HG02884 (cell line): Measurements from ENCODE around the gene SHANK1.

Source experiments
- ATAC-seq: cut with Tn5 transposase; IDR thresholded peaks from one replicate; pipeline ENCODE4 v1.9.1; 2021; ENCODE audit warnings: mild to moderate bottlenecking, moderate library complexity; ENCODE audit not compliant: unreplicated experiment

The SHANK1 gene

GRCh38 chr19:50713556-50714236 lies 5.9 kb downstream of the SHANK1 start:
- ATAC-seq: no peak

- ATAC-seq: no peak
Measured at GRCh38 chr19:50712833-50713232, 6.8 kb downstream of the SHANK1 start.

GRCh38 chr19:50711805-50712204 lies 7.8 kb downstream of the SHANK1 start:
- ATAC-seq: no peak

- no peak for ATAC-seq
Measured at GRCh38 chr19:50711196-50711595, 8.4 kb downstream of the SHANK1 start.

GRCh38 chr19:50710612-50711011 lies 9.0 kb downstream of the SHANK1 start:
- ATAC-seq: no peak

- ATAC-seq: no peak
Measured at GRCh38 chr19:50710094-50710493, 9.5 kb downstream of the SHANK1 start.

GRCh38 chr19:50708179-50708879 lies 11.3 kb downstream of the SHANK1 start:
- no peak for ATAC-seq

GRCh38 chr19:50706387-50706786 lies 13.2 kb downstream of the SHANK1 start:
- no peak for ATAC-seq

GRCh38 chr19:50705422-50706019 lies 14.1 kb downstream of the SHANK1 start:
- ATAC-seq: no peak

- no peak for ATAC-seq
Measured at GRCh38 chr19:50703915-50704796, 15.4 kb downstream of the SHANK1 start.

- no peak for ATAC-seq
Measured at GRCh38 chr19:50702871-50703829, 16.5 kb downstream of the SHANK1 start.

GRCh38 chr19:50702158-50702870 lies 17.3 kb downstream of the SHANK1 start:
- no peak for ATAC-seq

GRCh38 chr19:50701367-50701985 lies 18.1 kb downstream of the SHANK1 start:
- no peak for ATAC-seq

GRCh38 chr19:50697414-50698124 lies 22.0 kb downstream of the SHANK1 start:
- no peak for ATAC-seq

- ATAC-seq: no peak
Measured at GRCh38 chr19:50696094-50696483, 23.5 kb downstream of the SHANK1 start.

GRCh38 chr19:50695251-50696093 lies 24.1 kb downstream of the SHANK1 start:
- ATAC-seq: no peak

GRCh38 chr19:50694815-50695145 lies 24.8 kb downstream of the SHANK1 start:
- no peak for ATAC-seq
